HG03039 (cell line): ENCODE data around the gene FBN1.

ENCODE experiments used
- ATAC-seq: cut with Tn5 transposase; IDR thresholded peaks from one replicate; pipeline ENCODE4 v1.9.1; 2021; ENCODE audit warnings: mild to moderate bottlenecking, moderate library complexity; ENCODE audit not compliant: unreplicated experiment

FBN1 gene

GRCh38 chr15:48409623-48410022 lies 235.9 kb downstream of the FBN1 start:
- no peak for ATAC-seq

DNA sequence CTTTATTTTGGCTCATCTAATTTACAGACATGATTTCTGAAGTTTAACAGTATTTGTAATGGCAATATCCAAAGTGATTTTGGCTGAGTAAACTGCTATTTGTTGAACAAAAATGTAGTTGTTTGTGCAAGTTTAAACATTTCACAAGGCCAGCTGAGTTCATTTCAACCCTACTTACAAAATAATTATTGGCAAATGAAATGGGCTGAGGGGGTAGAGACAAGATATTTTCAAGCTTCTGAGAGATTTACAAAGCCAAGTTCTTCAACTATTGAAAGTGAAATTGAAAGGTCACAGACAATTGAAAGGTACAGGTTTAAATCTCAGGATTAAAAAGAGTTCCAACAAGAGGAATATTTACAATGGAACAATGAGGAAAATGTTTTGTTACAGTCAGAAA lies 237.2 kb downstream of the FBN1 start:
- no peak for ATAC-seq

GRCh38 chr15:48407646-48408045 lies 237.9 kb downstream of the FBN1 start:
- no peak for ATAC-seq

DNA sequence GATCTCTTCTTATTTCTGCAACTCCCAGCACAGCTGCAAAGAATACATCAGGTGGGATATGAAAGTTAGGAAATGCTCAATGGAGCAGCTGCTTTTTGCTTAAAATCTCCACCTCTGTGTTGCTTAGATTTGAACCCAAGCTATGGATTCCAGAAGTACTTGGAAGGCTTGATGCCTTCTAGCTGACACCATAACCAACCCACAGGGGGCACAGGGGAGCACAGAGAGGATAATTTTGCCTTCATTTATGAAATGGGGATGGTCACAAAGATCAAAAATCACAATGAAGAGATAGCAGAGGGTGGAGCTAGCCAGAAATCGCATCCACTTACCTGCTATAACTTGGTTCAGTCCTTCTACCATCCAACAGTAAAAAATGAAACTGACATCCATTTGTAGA lies 238.6 kb downstream of the FBN1 start:
- no peak for ATAC-seq

DNA sequence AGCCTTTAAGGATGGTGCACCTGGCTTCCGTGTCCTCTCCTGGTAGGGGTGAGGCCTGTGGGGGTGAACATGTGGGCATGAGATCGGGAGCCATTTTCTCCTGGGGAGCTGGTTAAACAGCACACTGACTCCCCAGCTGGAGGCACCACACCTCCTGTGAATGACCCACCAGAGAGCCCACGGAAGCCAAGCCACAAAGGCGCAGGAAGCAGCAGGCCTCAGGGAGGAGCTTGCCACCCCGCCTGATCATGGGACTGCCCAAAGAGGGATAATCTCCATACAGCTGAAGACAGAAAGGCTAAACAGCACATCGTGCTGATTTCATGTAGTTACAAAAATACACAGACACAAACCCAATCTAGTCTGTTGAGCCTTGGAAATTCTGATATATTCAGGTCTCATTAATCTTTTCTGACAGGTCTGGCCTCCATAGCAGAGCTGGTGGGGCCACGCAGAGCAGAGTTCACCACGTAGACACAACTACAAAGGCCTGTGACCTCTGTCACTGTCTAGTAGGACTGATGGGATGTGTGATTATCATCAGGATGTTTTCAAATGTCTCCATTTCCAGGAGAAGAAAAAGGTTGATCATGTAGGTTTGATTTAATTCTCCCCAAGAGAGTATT lies 239.1 kb downstream of the FBN1 start:
- ATAC-seq = no peak

- no peak for ATAC-seq
Measured at GRCh38 chr15:48402427-48403177, 242.9 kb downstream of the FBN1 start.

- ATAC-seq = no peak
Measured at GRCh38 chr15:48400086-48400485, 245.4 kb downstream of the FBN1 start.

DNA sequence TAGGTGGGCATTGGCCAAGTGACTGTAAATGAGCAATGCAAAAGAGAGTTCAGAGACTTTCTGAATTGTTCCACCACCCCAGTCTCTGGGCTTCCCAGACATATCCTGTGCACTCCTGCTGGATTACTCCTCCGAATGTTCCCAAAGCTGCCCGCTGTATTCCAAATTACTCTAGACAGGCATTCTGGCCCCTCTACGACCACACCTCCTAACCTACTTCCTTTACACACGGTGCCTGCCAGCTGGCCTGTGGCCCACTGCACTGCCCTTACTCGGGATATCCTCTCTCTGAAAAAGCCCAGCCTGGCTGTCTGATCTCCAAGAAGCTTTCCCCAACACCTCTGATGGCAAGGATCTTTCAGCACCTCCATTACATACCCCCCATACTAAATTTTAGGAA lies 247.7 kb downstream of the FBN1 start:
- ATAC-seq = no peak

DNA sequence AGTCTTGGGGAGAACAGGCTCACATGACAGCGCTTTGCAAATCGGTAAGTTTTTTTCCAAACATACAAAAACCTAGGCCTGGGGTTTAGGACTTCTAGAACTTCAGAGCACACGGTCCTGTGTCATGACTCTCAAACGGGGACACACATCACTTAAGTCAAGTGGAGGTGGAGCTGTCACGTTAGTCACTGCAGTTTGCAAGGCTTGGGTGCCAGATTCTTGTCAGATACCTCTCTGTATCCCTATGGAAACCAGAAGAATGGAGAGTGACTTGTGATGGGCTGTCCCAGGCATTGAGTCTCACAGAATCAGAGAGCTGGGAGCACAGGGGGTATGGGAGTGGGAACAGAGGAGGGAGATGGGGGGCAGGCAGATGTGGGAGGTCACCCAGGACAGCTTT lies 249.5 kb downstream of the FBN1 start:
- ATAC-seq = no peak

GRCh38 chr15:48395521-48396011 lies 249.9 kb downstream of the FBN1 start:
- no peak for ATAC-seq

- no peak for ATAC-seq
Measured at GRCh38 chr15:48394970-48395369, 250.5 kb downstream of the FBN1 start.

DNA sequence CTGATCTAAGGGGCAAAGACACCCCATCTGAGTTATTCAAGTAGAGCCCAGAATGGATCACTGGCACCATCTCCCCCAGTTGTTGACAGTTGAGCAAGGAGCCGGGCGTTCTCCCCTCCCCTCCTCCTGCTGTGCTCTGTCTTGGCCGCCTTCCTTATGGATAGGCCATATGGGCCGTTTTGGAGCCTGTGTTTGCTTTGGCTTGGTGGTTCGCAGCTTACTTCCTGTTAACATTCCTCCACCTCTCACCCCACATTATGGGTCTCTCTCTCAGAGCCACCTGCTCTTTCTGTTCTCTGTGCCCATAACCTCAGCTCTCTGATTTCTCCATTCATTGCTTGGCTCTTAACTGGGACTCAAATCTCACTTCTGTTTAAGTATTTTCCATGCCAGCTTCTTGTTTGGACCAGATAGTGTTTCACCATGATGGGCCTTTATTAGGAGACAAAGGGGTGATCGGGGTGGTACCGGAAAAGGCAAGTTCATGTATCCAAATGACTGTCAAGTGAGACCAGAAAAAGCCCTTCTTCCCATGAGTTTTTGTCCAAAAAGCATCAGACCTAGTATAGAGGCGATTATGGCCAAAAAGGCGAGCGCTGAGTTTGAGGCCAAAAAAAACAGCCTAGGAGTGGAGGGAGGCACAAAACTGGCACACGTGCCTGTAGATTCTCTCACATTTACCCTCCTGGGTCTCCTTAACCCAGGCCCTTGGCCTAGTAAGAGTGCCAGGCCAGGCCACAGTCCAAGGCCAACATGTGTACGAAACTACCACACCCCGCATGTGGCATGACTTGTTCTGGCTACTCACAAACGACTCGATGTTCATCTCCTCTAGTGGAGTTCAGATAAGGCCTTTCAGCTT lies 251.6 kb downstream of the FBN1 start:
- no peak for ATAC-seq

GRCh38 chr15:48392356-48392755 lies 253.2 kb downstream of the FBN1 start:
- ATAC-seq = no peak

- ATAC-seq = no peak
Measured at GRCh38 chr15:48391950-48392349, 253.6 kb downstream of the FBN1 start.

- no peak for ATAC-seq
Measured at GRCh38 chr15:48389691-48390143, 255.8 kb downstream of the FBN1 start.

DNA sequence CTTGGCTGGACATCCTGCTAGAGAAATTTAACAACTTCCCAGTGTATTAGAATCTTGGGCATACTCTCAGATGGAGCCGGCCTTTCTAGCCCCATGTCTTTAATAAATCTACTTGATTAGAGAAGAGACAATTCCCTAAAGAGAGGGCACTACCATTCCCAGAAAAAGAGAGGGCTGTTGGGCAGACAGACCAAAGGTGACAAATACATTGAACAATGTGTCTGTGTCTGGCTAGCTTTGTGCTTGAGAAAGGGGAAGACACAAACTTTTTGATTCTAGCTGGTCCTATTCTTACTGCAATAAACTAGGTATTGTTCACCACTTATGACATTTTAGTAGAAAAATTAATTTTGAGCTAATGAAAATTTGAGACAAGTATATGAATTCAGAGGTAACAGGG lies 256.6 kb downstream of the FBN1 start:
- no peak for ATAC-seq

DNA sequence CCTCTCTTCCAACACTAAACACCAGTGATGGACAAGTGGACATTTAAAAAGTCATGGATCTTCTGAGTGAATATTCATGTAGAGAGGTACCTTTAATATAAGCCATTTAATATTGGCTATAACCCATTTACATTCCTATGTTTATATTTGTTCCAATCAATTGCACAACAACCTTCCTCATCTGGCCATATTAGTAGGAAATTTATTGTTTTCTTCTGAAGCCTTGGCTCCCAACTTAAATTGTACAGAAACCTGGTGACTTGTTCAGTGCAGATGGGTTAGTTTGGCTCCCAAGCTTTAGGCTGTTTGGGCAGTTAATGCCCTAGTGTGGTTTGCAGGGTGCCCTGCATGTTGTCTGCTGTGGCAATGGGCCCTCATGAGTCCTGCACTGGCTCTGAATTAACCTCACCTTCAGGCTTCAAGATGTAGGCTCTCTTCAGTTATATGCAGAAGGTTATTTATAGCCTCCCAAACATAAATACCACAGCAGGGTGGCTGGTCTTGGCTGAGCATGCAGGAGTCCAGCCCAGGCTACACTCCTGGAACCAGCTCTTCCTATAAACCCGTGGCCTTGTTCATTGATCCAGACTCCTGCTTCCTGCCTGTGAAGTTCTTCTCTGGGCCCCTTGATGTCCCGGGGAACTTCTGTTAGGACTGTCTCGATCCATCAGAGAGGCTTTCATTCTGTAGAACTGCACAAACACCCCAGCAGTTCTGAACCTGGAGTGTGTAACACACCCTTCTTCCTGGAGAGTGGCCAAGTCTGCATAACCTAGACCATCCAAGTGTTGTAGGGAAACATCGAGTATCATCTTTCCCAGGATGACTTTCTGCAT lies 257.3 kb downstream of the FBN1 start:
- no peak for ATAC-seq

- ATAC-seq = no peak
Measured at GRCh38 chr15:48385031-48385830, 260.3 kb downstream of the FBN1 start.

- ATAC-seq = no peak
Measured at GRCh38 chr15:48384616-48385015, 260.9 kb downstream of the FBN1 start.

GRCh38 chr15:48383031-48383430 lies 262.5 kb downstream of the FBN1 start:
- no peak for ATAC-seq
